B cell (primary cell): ENCODE data around the gene ROMO1. TPM values are rescaled to one million over a fixed set of nuclear protein-coding genes. Genes with fewer than 3 reads are reported as not detected.

ENCODE experiments used
- ATAC-seq: fragments of 200-7000 bp; cut with Tn5 transposase; one replicate; pipeline ENCODE4 v1.10.0; 2021; ENCODE audit warnings: low read depth, mild to moderate bottlenecking, moderate number of reproducible peaks, moderate library complexity
- CTCF ChIA-PET: fragments of 350-600 bp; sonication (Branson Sonifier 250); formaldehyde crosslinking; loops from one replicate; lab custom pipeline; 2021; ENCODE audit warnings: antibody characterized with exemption, inconsistent platforms; lab: Charles Lee
- POLR2A ChIA-PET: fragments of 350-600 bp; sonication (Branson Sonifier 250); formaldehyde crosslinking; loops from one replicate; lab custom pipeline; 2021; ENCODE audit warnings: antibody characterized with exemption; lab: Charles Lee
- DNase-seq: peaks from one replicate; pipeline ENCODE4 v3.0.0; 2013
- H2AFZ ChIP-seq: 2 replicates; pipeline ENCODE4 v1.6.1; 2012; ENCODE audit warnings: mild to moderate bottlenecking, low read depth, low read length; ENCODE audit not compliant: insufficient read depth, poor library complexity, severe bottlenecking
- H3K27ac ChIP-seq, 2 donors: 1 replicate in 1 of 2; 2 replicates in 1 of 2; pipeline ENCODE4 v1.5.1; 2012 to 2013; ENCODE audit warnings: low read length in 2 of 2, mild to moderate bottlenecking in 2 of 2, moderate library complexity in 1 of 2
- H3K27me3 ChIP-seq, 4 experiments: fragments of 200-600 bp in 1 of 4; sonication (generic) in 1 of 4; replicated peaks in 1 of 4; 1 replicate in 2 of 4; 2 replicates in 2 of 4; pipeline versions ENCODE4 v1.6.1 to v1.7.0; 2013 to 2016; ENCODE audit warnings: low read length in 3 of 4, mild to moderate bottlenecking in 2 of 4, mixed read lengths in 1 of 4, moderate library complexity in 1 of 4; ENCODE audit not compliant: insufficient read depth in 4 of 4, control insufficient read depth in 3 of 4; ENCODE audit errors: control extremely low read depth in 1 of 4
- H3K36me3 ChIP-seq, 2 experiments: replicated peaks in 1 of 2; 1 replicate in 1 of 2; 2 replicates in 1 of 2; pipeline versions ENCODE4 v1.6.1 to v1.7.1; 2013; ENCODE audit warnings: low read length in 1 of 2; ENCODE audit not compliant: insufficient read depth in 2 of 2, control insufficient read depth in 1 of 2; ENCODE audit errors: control extremely low read depth in 1 of 2, extremely low read depth in 1 of 2
- H3K4me1 ChIP-seq, 2 donors: fragments of 200-600 bp in 1 of 2; sonication (generic) in 1 of 2; 1 replicate in 1 of 2; 2 replicates in 1 of 2; pipeline versions ENCODE4 v1.5.1 to v1.6.1; 2013 to 2017; ENCODE audit warnings: low read length in 2 of 2; ENCODE audit not compliant: control insufficient read depth in 2 of 2, insufficient read depth in 2 of 2
- H3K4me2 ChIP-seq: replicated peaks from 2 replicates; pipeline ENCODE3; 2012; ENCODE audit warnings: mild to moderate bottlenecking, low read depth, low read length; ENCODE audit not compliant: poor library complexity, severe bottlenecking
- H3K4me3 ChIP-seq, 5 experiments: fragments of 200-600 bp in 1 of 5; sonication (generic) in 1 of 5; 1 replicate in 3 of 5; 2 replicates in 2 of 5; pipeline versions ENCODE4 v1.5.1 to v1.7.0; 2011 to 2016; ENCODE audit warnings: low read length in 4 of 5, mild to moderate bottlenecking in 4 of 5, low read depth in 2 of 5, control low read depth in 1 of 5, moderate library complexity in 1 of 5; ENCODE audit not compliant: insufficient read depth in 1 of 5; ENCODE audit errors: control extremely low read depth in 1 of 5, extremely low read depth in 1 of 5
- H3K79me2 ChIP-seq: fragments of 200-600 bp; sonication (generic); one replicate; pipeline ENCODE4 v1.6.0; 2016; ENCODE audit warnings: low read length; ENCODE audit not compliant: control insufficient read depth, insufficient read depth
- H3K9ac ChIP-seq: fragments of 200-600 bp; sonication (generic); 2 replicates; pipeline ENCODE4 v1.6.1; 2017; ENCODE audit warnings: mild to moderate bottlenecking, low read length, moderate library complexity
- H3K9me3 ChIP-seq, 3 donors: one replicate each; pipeline versions ENCODE4 v1.6.1 to v1.7.1; 2013; ENCODE audit warnings: low read length in 2 of 3; ENCODE audit not compliant: control insufficient read depth in 2 of 3, insufficient read depth in 1 of 3; ENCODE audit errors: control extremely low read depth in 1 of 3
- H4K20me1 ChIP-seq: 2 replicates; pipeline ENCODE4 v1.6.0; 2012; ENCODE audit warnings: mild to moderate bottlenecking, low read length; ENCODE audit not compliant: insufficient read depth, control insufficient read depth, poor library complexity, severe bottlenecking
- H3K27ac Mint-ChIP-seq: one replicate; pipeline ENCODE4 v1.8.0; 2021; ENCODE audit warnings: mixed read lengths
- H3K27me3 Mint-ChIP-seq: one replicate; pipeline ENCODE4 v1.8.0; 2021; ENCODE audit warnings: mixed read lengths
- H3K4me1 Mint-ChIP-seq: one replicate; pipeline ENCODE4 v1.8.0; 2021; ENCODE audit warnings: mixed read lengths
- H3K4me3 Mint-ChIP-seq: one replicate; pipeline ENCODE4 v1.8.0; 2021; ENCODE audit warnings: mixed read lengths
- H3K9me3 Mint-ChIP-seq: one replicate; pipeline ENCODE4 v1.8.0; 2022; ENCODE audit warnings: mixed read lengths; ENCODE audit not compliant: insufficient read depth
- EZH2 ChIP-seq: IDR thresholded peaks from 2 replicates; pipeline ENCODE4 v1.6.1; 2012; ENCODE audit warnings: borderline replicate concordance, low read depth, mild to moderate bottlenecking, moderate library complexity, low read length; ENCODE audit not compliant: insufficient read depth, poor library complexity, severe bottlenecking
- WGBS: methylation state at CpG from one replicate; pipeline ENCODE4 v1.1.5; 2013; ENCODE audit warnings: missing lambda C conversion rate; ENCODE audit not compliant: insufficient coverage; 5-methylcytosine and 5-hydroxymethylcytosine counted together
- intact Hi-C: fragments of 100-400 bp; cut with micrococcal nuclease; formaldehyde crosslinking; loops from one replicate; pipeline ENCODE4 v1.10.0; 2022
- polyA plus RNA-seq: library from polyadenylated mRNA; depleted of rRNA; stranded (reverse); fragments of >200 nt; gene quantifications from 2 replicates; pipeline ENCODE4 v1.2.3, GENCODE V29; 2012
- total RNA-seq, 2 donors: library from RNA; stranded (reverse); fragments of 120-200 nt in 1 of 2; gene quantifications; 1 replicate in 1 of 2; 2 replicates in 1 of 2; pipeline versions ENCODE4 v1.2.3 to v1.2.4, GENCODE V29; 2013 to 2022
- TF ChIP-seq, protein P1 (sequence below): fragments of 200-600 bp; IDR thresholded peaks from one replicate; pipeline ENCODE4 v1.8.0; 2022; ENCODE audit warnings: antibody characterized with exemption, mild to moderate bottlenecking

Gene ROMO1
- total and polyA plus RNA-seq, 2 donors (not counting 1 experiment from before 2014, with no cell fraction given) = 38.1 to 145 TPM

DNA sequence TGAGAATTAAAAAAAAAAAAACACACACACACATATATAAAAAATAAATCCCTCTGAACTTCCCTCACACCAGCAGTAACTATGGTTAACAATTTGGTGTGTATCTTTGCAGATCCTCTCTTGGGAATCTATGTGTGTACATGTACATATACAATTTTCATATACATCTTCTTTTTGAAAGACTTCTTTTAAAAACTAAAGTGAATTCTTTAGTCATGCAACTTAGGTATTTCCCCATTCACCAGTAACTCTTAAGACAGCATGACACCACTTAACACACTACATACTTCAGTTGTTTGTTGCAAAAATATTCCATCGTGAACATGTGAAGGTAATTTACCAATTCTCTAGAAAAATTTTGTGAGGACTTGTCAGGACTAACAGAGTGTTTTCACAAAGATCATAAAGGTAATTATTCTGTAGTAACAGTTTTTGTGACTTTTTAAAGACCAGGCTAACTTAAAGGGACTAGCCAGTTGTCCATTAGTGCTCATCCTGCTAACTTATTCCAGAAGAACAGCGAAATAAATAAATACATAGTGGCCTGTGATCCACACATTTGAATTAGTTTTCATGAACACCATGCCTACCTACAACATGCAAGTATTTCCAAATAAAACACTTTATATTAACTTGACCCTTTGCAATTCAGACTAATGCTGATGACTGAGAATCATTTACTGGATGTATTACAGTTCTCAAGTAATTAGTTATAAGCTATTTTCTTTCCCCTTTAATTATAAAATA, 30.8 kb downstream of the ROMO1 start:
- no peak overlapping the region for H3K4me3 Mint-ChIP-seq

More for the DNA sequence above, 30.8 kb downstream of the ROMO1 start:
- 100% methylated on average over 1 of the region's 2 CpGs for WGBS
- DNase-seq = no peak
- H3K9me3 ChIP-seq = no peaks in the 10 kb centered on the region
- POLR2A ChIA-PET = interaction anchor here (0.9 to 1.2 kb wide), 2 partner anchors 28 to 31 kb away, joined by 3 read pairs; partner anchors contain the start of genes NFS1 and ROMO1
- intact Hi-C loops = loop anchor here (2.0 to 10.0 kb wide), 2 partner anchors 15 to 45 kb away; partner anchors contain the start of gene PHF20
- no peaks in the 10 kb centered on the region for H3K9me3 Mint-ChIP-seq
- ATAC-seq = no peak
- TF ChIP-seq, protein P1, sequence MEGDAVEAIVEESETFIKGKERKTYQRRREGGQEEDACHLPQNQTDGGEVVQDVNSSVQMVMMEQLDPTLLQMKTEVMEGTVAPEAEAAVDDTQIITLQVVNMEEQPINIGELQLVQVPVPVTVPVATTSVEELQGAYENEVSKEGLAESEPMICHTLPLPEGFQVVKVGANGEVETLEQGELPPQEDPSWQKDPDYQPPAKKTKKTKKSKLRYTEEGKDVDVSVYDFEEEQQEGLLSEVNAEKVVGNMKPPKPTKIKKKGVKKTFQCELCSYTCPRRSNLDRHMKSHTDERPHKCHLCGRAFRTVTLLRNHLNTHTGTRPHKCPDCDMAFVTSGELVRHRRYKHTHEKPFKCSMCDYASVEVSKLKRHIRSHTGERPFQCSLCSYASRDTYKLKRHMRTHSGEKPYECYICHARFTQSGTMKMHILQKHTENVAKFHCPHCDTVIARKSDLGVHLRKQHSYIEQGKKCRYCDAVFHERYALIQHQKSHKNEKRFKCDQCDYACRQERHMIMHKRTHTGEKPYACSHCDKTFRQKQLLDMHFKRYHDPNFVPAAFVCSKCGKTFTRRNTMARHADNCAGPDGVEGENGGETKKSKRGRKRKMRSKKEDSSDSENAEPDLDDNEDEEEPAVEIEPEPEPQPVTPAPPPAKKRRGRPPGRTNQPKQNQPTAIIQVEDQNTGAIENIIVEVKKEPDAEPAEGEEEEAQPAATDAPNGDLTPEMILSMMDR = no peak
- TF ChIP-seq EZH2 = no peak
- H3K27ac Mint-ChIP-seq = no peak overlapping the region
- H3K9ac ChIP-seq = no peak overlapping the region
- H3K4me3 ChIP-seq = no peak overlapping the region
- peaks cover 9 to 10% of the 10 kb centered on the region in 2 donors for H3K4me1 ChIP-seq
- H3K27ac ChIP-seq = no peak overlapping the region
- H3K4me1 Mint-ChIP-seq = peaks cover 28% of the 10 kb centered on the region
- peaks cover 8 to 95% of the 10 kb centered on the region in 2 experiments for H3K36me3 ChIP-seq
- no peak overlapping the region for H3K4me2 ChIP-seq
- peaks cover 98% of the 10 kb centered on the region for H4K20me1 ChIP-seq
- no peaks in the 10 kb centered on the region for H3K27me3 Mint-ChIP-seq
- no peaks in the 10 kb centered on the region for H3K27me3 ChIP-seq
- H3K79me2 ChIP-seq = peaks cover 98% of the 10 kb centered on the region
- CTCF ChIA-PET = interaction anchor here (1.3 kb wide), 1 partner anchor 9 kb away, joined by 8 read pairs; no protein-coding TSS in a partner anchor
- H2AFZ ChIP-seq = no peak overlapping the region
